Glutamatergic neuron (in vitro differentiated cells): ENCODE data around the gene ATG101. TPM values are rescaled to one million over a fixed set of nuclear protein-coding genes. Genes with fewer than 3 reads are reported as not detected.

ENCODE experiments used
- DNase-seq: peaks from one replicate; pipeline ENCODE4 v3.0.0; 2022
- H3K27ac Mint-ChIP-seq: one replicate; pipeline ENCODE4 v1.8.0; 2020; ENCODE audit warnings: mild to moderate bottlenecking, mixed read lengths, inconsistent platforms; ENCODE audit not compliant: unreplicated experiment
- H3K27me3 Mint-ChIP-seq: one replicate; pipeline ENCODE4 v1.8.0; 2020; ENCODE audit warnings: mild to moderate bottlenecking, moderate library complexity, mixed read lengths, inconsistent platforms; ENCODE audit not compliant: unreplicated experiment
- H3K36me3 Mint-ChIP-seq: one replicate; pipeline ENCODE4 v1.8.0; 2020; ENCODE audit warnings: mild to moderate bottlenecking, mixed read lengths, inconsistent platforms; ENCODE audit not compliant: unreplicated experiment
- H3K4me1 Mint-ChIP-seq: one replicate; pipeline ENCODE4 v1.8.0; 2020; ENCODE audit warnings: mild to moderate bottlenecking, low read depth, mixed read lengths, inconsistent platforms; ENCODE audit not compliant: unreplicated experiment
- H3K4me3 Mint-ChIP-seq: one replicate; pipeline ENCODE4 v1.8.0; 2020; ENCODE audit warnings: mild to moderate bottlenecking, mixed read lengths, inconsistent platforms; ENCODE audit not compliant: unreplicated experiment
- H3K9me3 Mint-ChIP-seq: one replicate; pipeline ENCODE4 v1.8.0; 2020; ENCODE audit warnings: mild to moderate bottlenecking, moderate library complexity, mixed read lengths, inconsistent platforms; ENCODE audit not compliant: unreplicated experiment
- total RNA-seq: library from RNA; stranded (reverse); fragmentation: NEBNext Ultra II Directional; extraction: Animal tissue kit (Norgen Biotek cat#: 25700); gene quantifications from one replicate; pipeline ENCODE4 v1.2.1, GENCODE V29; 2021; ENCODE audit not compliant: unreplicated experiment
- TF ChIP-seq, protein P1 (sequence below): fragments of 200-600 bp; sonication (generic); IDR thresholded peaks from one replicate; pipeline ENCODE4 v1.5.0; 2021; ENCODE audit not compliant: partially characterized antibody, unreplicated experiment

The ATG101 gene
- total RNA-seq, 1 donor from 2014 or later = 26.2 TPM

DNA sequence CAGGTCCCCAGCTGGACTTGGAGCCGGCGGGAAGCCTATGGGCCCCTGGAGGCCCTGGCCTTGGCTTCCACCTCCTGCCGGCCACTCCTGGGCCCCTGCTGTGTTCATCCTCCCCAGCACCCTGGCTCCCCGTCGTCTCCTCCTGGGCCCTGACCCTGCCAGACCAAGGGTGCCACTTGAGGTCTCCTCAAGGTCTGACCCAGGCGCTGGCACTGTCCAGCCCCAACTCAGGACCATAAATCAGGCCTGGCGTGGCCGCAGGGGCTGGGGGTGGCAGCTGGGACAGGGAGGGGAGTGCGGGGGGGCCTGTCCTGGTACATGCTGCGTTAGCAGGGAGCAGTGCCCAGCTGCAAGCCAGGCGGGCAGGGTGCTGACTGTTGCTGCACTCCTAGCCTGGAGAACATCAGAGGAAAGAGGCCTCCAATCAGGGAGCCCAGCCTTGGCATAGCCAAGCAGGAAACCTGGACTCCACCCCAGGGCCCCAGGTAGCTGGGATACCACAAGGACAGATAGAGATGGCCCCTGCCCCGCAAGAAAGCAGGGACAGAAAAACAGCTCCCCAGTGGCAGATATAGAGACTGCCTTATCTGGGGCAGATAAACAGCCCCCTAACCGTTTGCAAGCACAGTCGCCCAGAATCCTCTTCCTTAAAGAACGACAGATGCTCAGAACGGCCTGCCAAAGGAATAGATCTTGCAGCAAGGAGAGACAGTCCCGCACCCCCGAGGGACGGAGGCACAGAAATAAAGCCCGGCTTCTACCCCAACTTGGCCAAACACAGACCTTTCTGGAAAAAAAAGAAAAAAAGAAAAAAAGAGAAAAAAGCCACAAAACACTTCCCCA is 6.5 kb upstream of the ATG101 start:
- H3K27ac Mint-ChIP-seq = peak overlapping the region; percentile 79
- no peaks in the 10 kb centered on the region for H3K9me3 Mint-ChIP-seq
- peak overlapping the region; percentile 18 for H3K4me3 Mint-ChIP-seq
- H3K4me1 Mint-ChIP-seq = peaks cover 13% of the 10 kb centered on the region
- TF ChIP-seq, protein P1, sequence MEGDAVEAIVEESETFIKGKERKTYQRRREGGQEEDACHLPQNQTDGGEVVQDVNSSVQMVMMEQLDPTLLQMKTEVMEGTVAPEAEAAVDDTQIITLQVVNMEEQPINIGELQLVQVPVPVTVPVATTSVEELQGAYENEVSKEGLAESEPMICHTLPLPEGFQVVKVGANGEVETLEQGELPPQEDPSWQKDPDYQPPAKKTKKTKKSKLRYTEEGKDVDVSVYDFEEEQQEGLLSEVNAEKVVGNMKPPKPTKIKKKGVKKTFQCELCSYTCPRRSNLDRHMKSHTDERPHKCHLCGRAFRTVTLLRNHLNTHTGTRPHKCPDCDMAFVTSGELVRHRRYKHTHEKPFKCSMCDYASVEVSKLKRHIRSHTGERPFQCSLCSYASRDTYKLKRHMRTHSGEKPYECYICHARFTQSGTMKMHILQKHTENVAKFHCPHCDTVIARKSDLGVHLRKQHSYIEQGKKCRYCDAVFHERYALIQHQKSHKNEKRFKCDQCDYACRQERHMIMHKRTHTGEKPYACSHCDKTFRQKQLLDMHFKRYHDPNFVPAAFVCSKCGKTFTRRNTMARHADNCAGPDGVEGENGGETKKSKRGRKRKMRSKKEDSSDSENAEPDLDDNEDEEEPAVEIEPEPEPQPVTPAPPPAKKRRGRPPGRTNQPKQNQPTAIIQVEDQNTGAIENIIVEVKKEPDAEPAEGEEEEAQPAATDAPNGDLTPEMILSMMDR = no peak
- H3K36me3 Mint-ChIP-seq = no peaks in the 10 kb centered on the region
- H3K27me3 Mint-ChIP-seq = peaks cover 5% of the 10 kb centered on the region
- no peak for DNase-seq

DNA sequence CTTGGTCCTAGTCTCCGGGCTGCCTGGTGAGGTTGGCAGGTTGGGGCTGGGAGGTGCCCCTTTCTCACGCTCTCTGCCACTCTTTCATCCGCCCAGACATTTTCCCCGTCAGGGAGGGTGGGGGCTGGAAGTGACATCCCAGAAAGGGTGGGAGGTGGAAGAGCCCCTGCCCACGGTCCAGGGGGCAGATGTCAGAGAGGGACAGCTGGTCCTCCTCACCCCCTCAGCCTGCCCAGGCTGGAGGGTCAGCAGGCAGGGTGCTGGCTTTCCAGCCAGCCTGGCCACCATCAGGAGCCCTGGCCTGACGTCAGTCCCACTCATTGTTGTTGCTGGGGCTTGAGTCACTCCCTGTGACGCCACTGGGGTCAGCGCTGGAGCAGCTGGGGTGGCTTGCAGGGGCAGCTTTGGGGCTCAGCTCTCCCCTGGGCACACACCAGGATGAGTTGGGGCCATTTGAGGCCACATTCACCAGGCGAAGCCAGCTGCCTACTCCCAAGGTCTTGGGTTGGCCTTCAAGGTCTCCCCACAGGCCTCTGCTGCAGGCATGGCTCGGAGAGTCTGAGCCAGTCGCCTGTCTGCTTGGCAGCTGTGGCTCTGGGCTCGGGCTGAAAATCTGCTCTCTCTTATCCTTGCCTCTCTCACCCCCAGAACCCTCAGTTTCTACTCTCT is 5.7 kb upstream of the ATG101 start:
- peaks cover 11% of the 10 kb centered on the region for H3K4me1 Mint-ChIP-seq
- TF ChIP-seq, protein P1 = no peak
- peak overlapping the region; percentile 79 for H3K27ac Mint-ChIP-seq
- H3K9me3 Mint-ChIP-seq = peaks cover 2% of the 10 kb centered on the region
- H3K4me3 Mint-ChIP-seq = peak overlapping the region; percentile 18
- DNase-seq = peak; percentile 45
- no peaks in the 10 kb centered on the region for H3K36me3 Mint-ChIP-seq
- H3K27me3 Mint-ChIP-seq = peaks cover 5% of the 10 kb centered on the region

DNA sequence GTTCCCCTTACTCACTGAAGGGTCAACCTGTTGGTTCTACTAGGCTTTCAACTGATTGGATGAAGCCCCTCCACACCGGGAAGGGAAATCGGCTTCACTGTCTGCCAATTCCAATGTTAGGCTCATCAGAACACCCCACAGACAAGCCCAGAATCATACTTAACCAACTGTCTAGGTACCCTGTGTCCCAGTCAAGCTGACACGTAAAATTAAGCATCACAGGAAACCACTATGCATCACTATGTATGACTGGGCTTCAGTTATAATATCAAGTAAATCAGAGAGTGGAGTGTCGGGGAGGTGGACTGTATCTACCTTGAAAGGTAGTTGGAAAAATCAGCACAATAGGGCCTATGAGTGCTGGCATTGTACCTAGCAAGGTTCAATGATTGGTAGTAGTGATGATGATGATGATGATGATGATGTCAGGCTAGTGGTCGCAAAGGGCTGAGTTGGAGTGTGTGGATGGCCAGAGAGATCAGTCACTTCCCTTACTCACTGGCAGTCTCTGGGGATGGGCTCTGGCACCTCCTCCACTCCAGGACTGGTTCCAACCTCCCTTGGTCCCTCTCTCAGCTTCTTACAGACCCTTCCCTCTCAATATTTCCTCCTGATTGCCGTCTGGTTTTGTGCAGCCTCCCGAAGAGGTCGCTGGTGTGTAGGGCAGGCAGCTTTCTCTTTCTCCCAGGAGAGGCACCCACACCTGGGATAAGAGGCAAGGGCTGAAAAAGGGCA is 3.3 kb upstream of the ATG101 start:
- Mint-ChIP-seq H3K4me3 (no peak overlapping the region), H3K36me3 (no peaks in the 10 kb centered on the region), H3K27ac (no peak overlapping the region), H3K27me3 (peaks cover 5% of the 10 kb centered on the region), H3K4me1 (peaks cover 18% of the 10 kb centered on the region), H3K9me3 (peaks cover 4% of the 10 kb centered on the region)
- TF ChIP-seq, protein P1 = no peak
- no peak for DNase-seq

DNA sequence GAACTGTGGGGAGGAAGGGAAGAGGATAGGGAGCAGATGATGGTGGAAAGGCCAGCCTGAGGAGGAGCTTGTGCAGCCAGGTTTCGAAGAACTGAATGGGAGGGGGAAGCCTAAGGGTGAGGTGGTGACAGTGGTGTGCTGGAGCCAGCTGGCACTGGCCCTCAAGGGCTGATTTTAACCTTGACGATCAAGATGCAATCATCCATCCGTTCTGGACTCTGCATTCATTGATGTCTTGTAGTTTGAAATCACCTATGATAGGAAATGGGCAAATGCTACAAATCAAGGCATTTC is 2.8 kb upstream of the ATG101 start:
- H3K27ac Mint-ChIP-seq = no peak overlapping the region
- no peak overlapping the region for H3K4me3 Mint-ChIP-seq
- peaks cover 5% of the 10 kb centered on the region for H3K27me3 Mint-ChIP-seq
- TF ChIP-seq, protein P1 = no peak
- peaks cover 18% of the 10 kb centered on the region for H3K4me1 Mint-ChIP-seq
- peaks cover 4% of the 10 kb centered on the region for H3K9me3 Mint-ChIP-seq
- no peaks in the 10 kb centered on the region for H3K36me3 Mint-ChIP-seq
- DNase-seq = no peak
